ENCODE data around the gene IL1R1.

- TF ChIP-seq POLR2AphosphoS5 (IDR thresholded peaks at IDR 0.05): peak in 1 of 3 donors; percentile 49
- TF ChIP-seq CTCF (IDR thresholded peaks at IDR 0.05 in 8 of 11, conservative IDR thresholded peaks at IDR 0.05 in 3 of 11): no peak
Measured at GRCh38 chr2:102144128-102144527, 1.6 kb downstream of the IL1R1 start.

Measured in spleen (tissue), 7 donors.